Measurements from ENCODE around the gene FOXL1.

DNA sequence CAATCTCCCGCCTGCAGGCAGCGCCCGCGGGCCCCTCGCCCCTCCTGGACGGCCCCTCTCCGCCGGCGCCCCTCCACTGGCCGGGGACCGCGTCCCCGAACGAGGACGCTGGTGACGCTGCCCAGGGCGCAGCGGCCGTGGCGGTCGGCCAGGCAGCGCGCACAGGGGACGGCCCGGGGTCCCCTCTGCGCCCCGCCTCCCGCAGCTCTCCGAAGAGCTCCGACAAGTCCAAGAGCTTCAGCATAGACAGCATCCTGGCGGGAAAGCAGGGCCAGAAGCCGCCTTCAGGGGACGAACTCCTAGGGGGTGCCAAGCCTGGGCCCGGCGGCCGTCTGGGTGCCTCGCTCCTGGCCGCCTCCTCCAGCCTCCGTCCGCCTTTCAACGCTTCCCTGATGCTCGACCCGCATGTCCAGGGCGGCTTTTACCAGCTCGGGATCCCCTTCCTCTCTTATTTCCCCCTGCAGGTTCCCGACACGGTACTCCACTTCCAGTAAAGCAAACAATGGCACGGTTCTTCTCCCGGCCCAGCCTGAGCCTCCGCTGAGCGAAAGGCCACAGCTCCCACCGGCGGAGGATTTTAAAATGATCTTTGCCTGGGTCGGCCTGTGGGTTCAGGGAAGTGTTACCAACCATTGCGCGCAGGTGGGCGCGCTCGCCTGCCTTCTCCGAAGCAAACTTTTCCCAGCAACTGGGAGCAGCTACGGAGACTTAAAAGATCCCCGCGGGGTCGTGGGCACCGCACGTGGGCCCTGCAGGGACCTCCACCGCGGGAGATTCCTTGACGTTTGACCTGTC is 1.1 kb downstream of the FOXL1 start:
- TF ChIP-seq, protein P1, sequence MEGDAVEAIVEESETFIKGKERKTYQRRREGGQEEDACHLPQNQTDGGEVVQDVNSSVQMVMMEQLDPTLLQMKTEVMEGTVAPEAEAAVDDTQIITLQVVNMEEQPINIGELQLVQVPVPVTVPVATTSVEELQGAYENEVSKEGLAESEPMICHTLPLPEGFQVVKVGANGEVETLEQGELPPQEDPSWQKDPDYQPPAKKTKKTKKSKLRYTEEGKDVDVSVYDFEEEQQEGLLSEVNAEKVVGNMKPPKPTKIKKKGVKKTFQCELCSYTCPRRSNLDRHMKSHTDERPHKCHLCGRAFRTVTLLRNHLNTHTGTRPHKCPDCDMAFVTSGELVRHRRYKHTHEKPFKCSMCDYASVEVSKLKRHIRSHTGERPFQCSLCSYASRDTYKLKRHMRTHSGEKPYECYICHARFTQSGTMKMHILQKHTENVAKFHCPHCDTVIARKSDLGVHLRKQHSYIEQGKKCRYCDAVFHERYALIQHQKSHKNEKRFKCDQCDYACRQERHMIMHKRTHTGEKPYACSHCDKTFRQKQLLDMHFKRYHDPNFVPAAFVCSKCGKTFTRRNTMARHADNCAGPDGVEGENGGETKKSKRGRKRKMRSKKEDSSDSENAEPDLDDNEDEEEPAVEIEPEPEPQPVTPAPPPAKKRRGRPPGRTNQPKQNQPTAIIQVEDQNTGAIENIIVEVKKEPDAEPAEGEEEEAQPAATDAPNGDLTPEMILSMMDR (IDR thresholded peaks at IDR 0.05), result no peak
- TF ChIP-seq EP300 (IDR thresholded peaks at IDR 0.05), result no peak

Data from ovary (tissue), 3 donors.